Endothelial cell of umbilical vein (primary cell): ENCODE data around the gene DAB1. TPM values are rescaled to one million over a fixed set of nuclear protein-coding genes. Genes with fewer than 3 reads are reported as not detected.

Experiments
- BruUV-seq: library from RNA; stranded (reverse); fragments of 400-500 nt; replicated peaks from 2 replicates; lab custom pipeline; 2021; lab: Mats Ljungman, UMichigan
- CTCF ChIA-PET: fragments of 300-600, 350-600 bp; sonication (Branson Sonifier 250); formaldehyde crosslinking; loops from one replicate; lab custom pipeline; 2021; ENCODE audit warnings: antibody characterized with exemption, inconsistent platforms; lab: Charles Lee
- POLR2A ChIA-PET: fragments of 300-600, 350-600 bp; sonication (Branson Sonifier 250); formaldehyde crosslinking; loops from one replicate; lab custom pipeline; 2021; ENCODE audit warnings: antibody characterized with exemption, inconsistent platforms; lab: Charles Lee
- DNase-seq: peaks from one replicate; pipeline ENCODE4 v3.0.0-alpha.2; 2011; ENCODE audit warnings: low read depth, low spot score
- FAIRE-seq: peaks from 2 replicates; lab custom pipeline; 2011; peaks lifted over from hg19 to GRCh38; lab: Jason Lieb, UNC
- H2AFZ ChIP-seq: 2 replicates; pipeline ENCODE4 v1.6.0; 2012; ENCODE audit warnings: low read depth, low read length, control low read depth, inconsistent platforms
- H3K27ac ChIP-seq: 2 replicates; pipeline ENCODE4 v1.5.1; 2011; ENCODE audit warnings: low read depth, mild to moderate bottlenecking, control low read depth, low read length, moderate library complexity; ENCODE audit not compliant: insufficient read depth
- H3K27me3 ChIP-seq, 2 experiments: 2 replicates each; pipeline versions ENCODE4 v1.6.0 to v1.6.1; 2011; ENCODE audit warnings: low read length in 2 of 2, mixed read lengths in 1 of 2; ENCODE audit not compliant: control insufficient read depth in 2 of 2, insufficient read depth in 2 of 2
- H3K36me3 ChIP-seq, 2 experiments: 2 replicates in 1 of 2; 3 replicates in 1 of 2; pipeline ENCODE4 v1.5.1; 2011; ENCODE audit warnings: low read length in 2 of 2, mild to moderate bottlenecking in 1 of 2, moderate library complexity in 1 of 2; ENCODE audit not compliant: control insufficient read depth in 2 of 2, insufficient read depth in 2 of 2; ENCODE audit errors: extremely low read depth in 1 of 2
- H3K4me1 ChIP-seq: 3 replicates; pipeline ENCODE4 v1.5.1; 2011; ENCODE audit warnings: mild to moderate bottlenecking, low read length; ENCODE audit not compliant: control insufficient read depth, insufficient read depth; ENCODE audit errors: extremely low read depth
- H3K4me2 ChIP-seq: 2 replicates; pipeline ENCODE4 v1.6.1; 2011; ENCODE audit warnings: low read length, control low read depth, mixed read lengths; ENCODE audit not compliant: insufficient read depth
- H3K4me3 ChIP-seq, 3 experiments: fragments of 200-600 bp in 1 of 3; sonication (generic), shearing (Covaris generic) in 1 of 3; replicated peaks in 1 of 3; 2 replicates each; pipeline ENCODE4 v1.5.1; 2011 to 2016; ENCODE audit warnings: control low read depth in 3 of 3, low read length in 3 of 3, mild to moderate bottlenecking in 2 of 3, inconsistent platforms in 1 of 3, low read depth in 1 of 3, moderate library complexity in 1 of 3; ENCODE audit not compliant: insufficient read depth in 1 of 3
- H3K79me2 ChIP-seq: 2 replicates; pipeline ENCODE4 v1.6.0; 2012; ENCODE audit warnings: low read length, inconsistent platforms; ENCODE audit not compliant: control insufficient read depth, insufficient read depth
- H3K9ac ChIP-seq: replicated peaks from 2 replicates; pipeline ENCODE3; 2011; ENCODE audit warnings: low read length, control low read depth; ENCODE audit not compliant: insufficient read depth; ENCODE audit errors: extremely low read depth
- H3K9me1 ChIP-seq: replicated peaks from 3 replicates; pipeline ENCODE4 v1.6.0; 2011; ENCODE audit warnings: mild to moderate bottlenecking, low read length; ENCODE audit not compliant: control insufficient read depth, insufficient read depth; ENCODE audit errors: extremely low read depth
- H3K9me3 ChIP-seq: replicated peaks from 2 replicates; pipeline ENCODE4 v1.5.1; 2012; ENCODE audit warnings: low read length, inconsistent platforms; ENCODE audit not compliant: control insufficient read depth, insufficient read depth
- H4K20me1 ChIP-seq: replicated peaks from 2 replicates; pipeline ENCODE3; 2011; ENCODE audit warnings: mild to moderate bottlenecking, low read length; ENCODE audit not compliant: control insufficient read depth, insufficient read depth; ENCODE audit errors: extremely low read depth
- CTCF ChIP-seq, 2 donors: IDR thresholded peaks; 1 replicate in 1 of 2; 2 replicates in 1 of 2; pipeline ENCODE4 v1.5.1; 2011; ENCODE audit warnings: low read length in 2 of 2, mild to moderate bottlenecking in 2 of 2, moderate library complexity in 2 of 2, control low read depth in 1 of 2, inconsistent platforms in 1 of 2, low read depth in 1 of 2; ENCODE audit not compliant: insufficient read depth in 1 of 2; ENCODE audit errors: extremely low read depth in 1 of 2
- EZH2 ChIP-seq: IDR thresholded peaks from 2 replicates; pipeline ENCODE4 v1.6.1; 2012; ENCODE audit warnings: borderline replicate concordance, low read depth, mild to moderate bottlenecking, moderate library complexity, low read length, inconsistent platforms; ENCODE audit not compliant: severe bottlenecking
- FOS ChIP-seq: IDR thresholded peaks from 2 replicates; pipeline ENCODE4 v1.6.1; 2011; ENCODE audit warnings: mild to moderate bottlenecking, low read length, moderate library complexity, borderline replicate concordance; ENCODE audit not compliant: insufficient read depth
- GATA2 ChIP-seq: IDR thresholded peaks from 2 replicates; pipeline ENCODE4 v1.7.0; 2011; ENCODE audit warnings: low read depth, mild to moderate bottlenecking, moderate library complexity, mixed read lengths, low read length; ENCODE audit not compliant: insufficient read length, insufficient read depth
- JUN ChIP-seq: IDR thresholded peaks from 2 replicates; pipeline ENCODE4 v1.6.1; 2011; ENCODE audit warnings: borderline replicate concordance, low read depth; ENCODE audit not compliant: insufficient read length, insufficient read depth
- MAX ChIP-seq: IDR thresholded peaks from 2 replicates; pipeline ENCODE4 v1.6.1; 2011; ENCODE audit not compliant: insufficient read depth, insufficient read length
- MYC ChIP-seq: IDR thresholded peaks from one replicate; pipeline ENCODE4 v1.6.1; 2011; ENCODE audit warnings: mild to moderate bottlenecking, low read depth, low read length
- POLR2A ChIP-seq: IDR thresholded peaks from 2 replicates; pipeline ENCODE4 v1.6.1; 2012; ENCODE audit warnings: low read depth, mild to moderate bottlenecking, control low read depth, low read length
- POLR2AphosphoS5 ChIP-seq: IDR thresholded peaks from 2 replicates; pipeline ENCODE4 v1.6.1; 2012; ENCODE audit warnings: low read depth, mild to moderate bottlenecking, control low read depth, low read length, moderate library complexity; ENCODE audit not compliant: insufficient read depth
- dilution Hi-C: fragments of 300-500 bp; cut with MboI; formaldehyde crosslinking; loops from one replicate; pipeline ENCODE4 v1.15.0; 2019; ENCODE audit warnings: low sequenced_read_pairs; ENCODE audit not compliant: extremely low pct_ligation_motif_present
- intact Hi-C: fragments of 100-400 bp; cut with micrococcal nuclease; formaldehyde crosslinking; loops from one replicate; pipeline ENCODE4 v1.10.0; 2022
- polyA plus RNA-seq, 4 experiments: library from polyadenylated mRNA; depleted of rRNA in 3 of 4; stranded (reverse) in 3 of 4; unstranded in 1 of 4; fragments of >200 nt; gene quantifications; 2 replicates each; pipeline versions ENCODE4 v1.2.1 to v1.2.3, GENCODE V29; 2011 to 2012; ENCODE audit warnings: missing spikeins in 1 of 4
- total RNA-seq: library from RNA; stranded (reverse); gene quantifications from 2 replicates; pipeline ENCODE4 v1.2.3, GENCODE V29; 2021

Gene DAB1
- total and polyA plus RNA-seq, 2 donors (not counting 3 experiments of a cell fraction or from before 2014, with no cell fraction given): not detected

GRCh38 chr1:57156907-57157306 is 267.0 kb downstream of the DAB1 start:
- no peak for DNase-seq
- dilution Hi-C loops (no loop called here), intact Hi-C loops (no loop called here)
- Histone ChIP-seq H2AFZ (no peak overlapping the region), H3K9me1 (no peaks in the 10 kb centered on the region), H3K27me3 (no peaks in the 10 kb centered on the region), H3K9ac (no peak overlapping the region), H3K9me3 (no peaks in the 10 kb centered on the region), H3K27ac (no peak overlapping the region), H3K4me3 (no peak overlapping the region), H3K4me1 (no peaks in the 10 kb centered on the region), H3K4me2 (no peak overlapping the region), H3K79me2 (no peaks in the 10 kb centered on the region), H4K20me1 (no peaks in the 10 kb centered on the region), H3K36me3 (no peaks in the 10 kb centered on the region)
- no peak for TF ChIP-seq JUN
- TF ChIP-seq MAX: no peak
- TF ChIP-seq MYC: no peak
- no peak for TF ChIP-seq POLR2A
- TF ChIP-seq CTCF (IDR thresholded peaks at IDR 0.05; ENCODE audit: extremely low read depth in 1 of 2, insufficient read depth in 1 of 2, low read depth in 1 of 2, low read length in 2 of 2): no peak
- no peak for TF ChIP-seq EZH2
- no peak for TF ChIP-seq GATA2
- TF ChIP-seq FOS: no peak
- no peak for TF ChIP-seq POLR2AphosphoS5
- no TSS peak for BruUV-seq
- CTCF ChIA-PET: no interaction called here
- FAIRE-seq: no peak
- POLR2A ChIA-PET: no interaction called here
